ENCODE data around the gene PRTFDC1. TPM values are rescaled to one million over a fixed set of nuclear protein-coding genes. Genes with fewer than 3 reads are reported as not detected.

Gene PRTFDC1
- total RNA-seq, 1 donor from 2014 or later: 9.1 TPM

DNA sequence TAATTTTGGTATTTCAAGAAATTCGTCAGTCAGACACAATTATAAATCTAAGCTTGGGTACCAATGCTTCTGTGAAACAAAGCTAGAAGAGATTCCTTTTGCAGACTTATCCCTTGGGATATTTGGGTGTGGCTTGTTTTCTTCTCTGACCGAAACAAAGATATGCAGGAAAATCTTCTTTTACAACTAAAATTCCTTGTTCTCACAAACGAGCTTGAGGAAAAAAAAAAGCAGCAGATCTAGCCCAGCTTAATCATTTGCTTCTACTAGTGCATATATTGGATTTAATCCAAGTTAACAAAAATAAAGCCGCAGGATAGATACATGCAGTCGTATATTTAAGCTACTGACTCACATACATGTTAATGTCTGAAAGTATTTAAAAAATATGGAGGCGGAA is 104.2 kb downstream of the PRTFDC1 start:
- H3K79me2 ChIP-seq (ENCODE audit: insufficient read depth, low read length): no peaks in the 10 kb centered on the region
- no peaks in the 10 kb centered on the region for H3K4me1 Mint-ChIP-seq (ENCODE audit: low read depth, unreplicated experiment)
- H3K36me3 ChIP-seq (ENCODE audit: insufficient read depth, low read length): no peaks in the 10 kb centered on the region
- H4K20me1 ChIP-seq (ENCODE audit: insufficient read depth, low read length): no peaks in the 10 kb centered on the region
- no peak overlapping the region for H3K9ac ChIP-seq (ENCODE audit: low read length)
- no peak overlapping the region for H3K4me3 Mint-ChIP-seq (ENCODE audit: unreplicated experiment)
- H3K4me3 ChIP-seq (ENCODE audit: insufficient read depth, low read depth, low read length): no peak overlapping the region
- H3K27me3 ChIP-seq (ENCODE audit: insufficient read depth, low read length): no peaks in the 10 kb centered on the region
- peak overlapping the region; percentile 57 for H3K27ac ChIP-seq (ENCODE audit: low read depth, low read length)
- H3K27ac Mint-ChIP-seq (ENCODE audit: unreplicated experiment): no peak overlapping the region
- H3K27me3 Mint-ChIP-seq (ENCODE audit: low read depth, unreplicated experiment): no peaks in the 10 kb centered on the region
- no peak overlapping the region for H2AFZ ChIP-seq (ENCODE audit: low read depth, low read length)
- no peaks in the 10 kb centered on the region for H3K9me3 ChIP-seq (ENCODE audit: insufficient read depth, low read depth, low read length)
- no peak for TF ChIP-seq CTCF (IDR thresholded peaks at IDR 0.05; ENCODE audit: insufficient read depth, low read depth, low read length)
- TF ChIP-seq EZH2 (IDR thresholded peaks at IDR 0.05; ENCODE audit: insufficient read depth, low read length): no peak
- H3K36me3 Mint-ChIP-seq (ENCODE audit: low read depth, unreplicated experiment): peaks cover 3% of the 10 kb centered on the region
- no peak for DNase-seq (ENCODE audit: low read depth)
- H3K9me3 Mint-ChIP-seq (ENCODE audit: unreplicated experiment): no peaks in the 10 kb centered on the region
- peak overlapping the region; percentile 68 for H3K4me2 ChIP-seq (ENCODE audit: low read length)
- FAIRE-seq: no peak
- H3K4me1 ChIP-seq (ENCODE audit: insufficient read depth, low read length): peaks cover 32% of the 10 kb centered on the region

GRCh38 chr10:24847112-24848070 is 105.0 kb downstream of the PRTFDC1 start:
- Histone ChIP-seq H2AFZ (ENCODE audit: low read depth, low read length) (no peak overlapping the region), H3K27me3 (ENCODE audit: insufficient read depth, low read length) (no peaks in the 10 kb centered on the region), H3K27ac (ENCODE audit: low read depth, low read length) (no peak overlapping the region), H3K4me1 (ENCODE audit: insufficient read depth, low read length) (peaks cover 32% of the 10 kb centered on the region), H3K79me2 (ENCODE audit: insufficient read depth, low read length) (no peaks in the 10 kb centered on the region), H3K36me3 (ENCODE audit: insufficient read depth, low read length) (no peaks in the 10 kb centered on the region), H3K4me3 (ENCODE audit: insufficient read depth, low read depth, low read length) (no peak overlapping the region), H3K9me3 (ENCODE audit: insufficient read depth, low read depth, low read length) (no peaks in the 10 kb centered on the region), H3K4me2 (ENCODE audit: low read length) (peak overlapping the region; percentile 68), H4K20me1 (ENCODE audit: insufficient read depth, low read length) (no peaks in the 10 kb centered on the region), H3K9ac (ENCODE audit: low read length) (no peak overlapping the region)
- FAIRE-seq (no peak), DNase-seq (ENCODE audit: low read depth) (peak; percentile 55)
- TF ChIP-seq EZH2 (IDR thresholded peaks at IDR 0.05; ENCODE audit: insufficient read depth, low read length): no peak
- no peak overlapping the region for H3K4me3 Mint-ChIP-seq (ENCODE audit: unreplicated experiment)
- peaks cover under 1% of the 10 kb centered on the region for H3K9me3 Mint-ChIP-seq (ENCODE audit: unreplicated experiment)
- no peaks in the 10 kb centered on the region for H3K4me1 Mint-ChIP-seq (ENCODE audit: low read depth, unreplicated experiment)
- no peak overlapping the region for H3K27ac Mint-ChIP-seq (ENCODE audit: unreplicated experiment)
- no peaks in the 10 kb centered on the region for H3K27me3 Mint-ChIP-seq (ENCODE audit: low read depth, unreplicated experiment)
- no peaks in the 10 kb centered on the region for H3K36me3 Mint-ChIP-seq (ENCODE audit: low read depth, unreplicated experiment)

DNA sequence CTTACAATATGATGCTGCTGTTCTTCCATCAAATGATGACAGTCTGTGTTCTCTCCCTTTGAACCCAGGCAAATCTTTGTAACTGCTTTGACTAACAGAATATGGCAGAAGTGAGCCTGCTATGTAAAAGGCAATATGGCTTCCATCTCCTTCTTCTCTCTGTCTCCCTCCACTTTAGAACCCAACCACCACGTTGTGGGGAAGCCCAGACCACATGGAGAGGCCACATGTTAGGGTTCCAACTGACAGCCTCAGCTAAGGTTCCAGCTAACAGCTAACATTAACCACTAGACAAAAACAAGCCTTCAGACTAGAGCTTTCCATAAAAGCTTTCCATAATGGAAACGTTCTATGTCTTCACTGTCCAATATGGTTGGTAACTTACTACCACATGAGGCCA is 107.7 kb downstream of the PRTFDC1 start:
- H4K20me1 ChIP-seq (ENCODE audit: insufficient read depth, low read length): no peaks in the 10 kb centered on the region
- no peak overlapping the region for H3K9ac ChIP-seq (ENCODE audit: low read length)
- no peaks in the 10 kb centered on the region for H3K9me3 ChIP-seq (ENCODE audit: insufficient read depth, low read depth, low read length)
- no peak overlapping the region for H3K4me2 ChIP-seq (ENCODE audit: low read length)
- Mint-ChIP-seq H3K4me3 (ENCODE audit: unreplicated experiment) (no peak overlapping the region), H3K36me3 (ENCODE audit: low read depth, unreplicated experiment) (no peaks in the 10 kb centered on the region), H3K27ac (ENCODE audit: unreplicated experiment) (no peak overlapping the region), H3K4me1 (ENCODE audit: low read depth, unreplicated experiment) (no peaks in the 10 kb centered on the region), H3K27me3 (ENCODE audit: low read depth, unreplicated experiment) (no peaks in the 10 kb centered on the region), H3K9me3 (ENCODE audit: unreplicated experiment) (peaks cover 5% of the 10 kb centered on the region)
- no peak for TF ChIP-seq EZH2 (IDR thresholded peaks at IDR 0.05; ENCODE audit: insufficient read depth, low read length)
- TF ChIP-seq CTCF (IDR thresholded peaks at IDR 0.05; ENCODE audit: insufficient read depth, low read depth, low read length): no peak
- FAIRE-seq (no peak), DNase-seq (ENCODE audit: low read depth) (no peak)
- no peak overlapping the region for H3K4me3 ChIP-seq (ENCODE audit: insufficient read depth, low read depth, low read length)
- H3K36me3 ChIP-seq (ENCODE audit: insufficient read depth, low read length): no peaks in the 10 kb centered on the region
- no peaks in the 10 kb centered on the region for H3K79me2 ChIP-seq (ENCODE audit: insufficient read depth, low read length)
- H2AFZ ChIP-seq (ENCODE audit: low read depth, low read length): no peak overlapping the region
- H3K27me3 ChIP-seq (ENCODE audit: insufficient read depth, low read length): no peaks in the 10 kb centered on the region
- no peak overlapping the region for H3K27ac ChIP-seq (ENCODE audit: low read depth, low read length)
- H3K4me1 ChIP-seq (ENCODE audit: insufficient read depth, low read length): peaks cover 19% of the 10 kb centered on the region
